A204.1 (cell line): ENCODE measurements around the gene BEAN1.

Experiments
- FAIRE-seq: peaks from 2 replicates; lab custom pipeline; 2012; peaks lifted over from hg19 to GRCh38; lab: Jason Lieb, UNC

The BEAN1 gene

DNA sequence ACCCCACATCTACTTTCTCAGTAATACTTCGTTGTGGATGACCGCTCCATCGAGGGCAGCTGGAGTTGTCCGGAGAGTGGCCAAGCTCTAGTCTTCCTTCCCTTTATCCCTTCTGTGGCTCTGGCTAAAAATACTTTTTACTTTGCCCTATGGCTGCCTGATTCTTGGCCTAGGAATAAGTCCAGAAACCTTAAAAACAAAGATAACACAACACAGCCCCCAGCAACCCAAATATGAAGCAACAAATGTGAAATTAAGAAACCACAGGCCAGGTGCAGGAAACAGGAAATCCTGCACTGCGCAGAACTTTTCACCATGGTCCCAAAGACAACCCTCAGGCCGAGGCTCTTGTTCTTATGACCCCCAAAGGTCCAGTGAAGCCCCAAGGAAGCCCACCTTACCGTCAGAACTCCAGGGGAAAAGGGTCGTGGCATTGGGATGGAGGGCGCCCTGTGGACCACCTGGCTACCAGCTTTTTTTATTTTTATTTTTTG lies 96.8 kb downstream of the BEAN1 start:
- FAIRE-seq, result no peak

DNA sequence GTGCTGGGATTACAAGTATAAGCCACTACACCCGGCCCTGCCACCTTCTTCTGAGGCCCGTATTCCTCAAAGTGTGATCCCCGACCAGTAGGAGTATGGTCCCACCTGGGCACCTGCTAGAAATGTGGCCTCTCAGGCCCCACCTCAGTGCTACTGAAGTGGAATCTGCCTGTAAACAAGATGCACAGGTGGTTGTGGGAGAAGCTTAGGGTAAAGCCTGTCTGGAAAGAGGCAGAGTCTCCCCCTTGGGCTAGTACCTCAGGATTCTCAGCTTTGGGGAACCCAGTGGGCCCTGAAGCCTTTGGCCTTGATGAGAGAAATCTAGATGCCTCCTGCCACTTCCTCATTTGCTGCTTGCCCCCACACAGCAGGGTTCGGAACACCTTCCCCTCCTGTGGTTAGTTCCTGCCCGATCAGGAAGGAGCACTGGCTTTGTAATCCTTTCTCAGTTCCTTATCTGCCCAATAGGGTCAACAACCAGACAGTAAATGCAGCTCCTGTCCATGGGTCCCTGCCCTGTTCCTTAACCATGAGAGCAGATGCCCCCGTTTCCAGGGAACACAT lies 97.6 kb downstream of the BEAN1 start:
- FAIRE-seq, result no peak

DNA sequence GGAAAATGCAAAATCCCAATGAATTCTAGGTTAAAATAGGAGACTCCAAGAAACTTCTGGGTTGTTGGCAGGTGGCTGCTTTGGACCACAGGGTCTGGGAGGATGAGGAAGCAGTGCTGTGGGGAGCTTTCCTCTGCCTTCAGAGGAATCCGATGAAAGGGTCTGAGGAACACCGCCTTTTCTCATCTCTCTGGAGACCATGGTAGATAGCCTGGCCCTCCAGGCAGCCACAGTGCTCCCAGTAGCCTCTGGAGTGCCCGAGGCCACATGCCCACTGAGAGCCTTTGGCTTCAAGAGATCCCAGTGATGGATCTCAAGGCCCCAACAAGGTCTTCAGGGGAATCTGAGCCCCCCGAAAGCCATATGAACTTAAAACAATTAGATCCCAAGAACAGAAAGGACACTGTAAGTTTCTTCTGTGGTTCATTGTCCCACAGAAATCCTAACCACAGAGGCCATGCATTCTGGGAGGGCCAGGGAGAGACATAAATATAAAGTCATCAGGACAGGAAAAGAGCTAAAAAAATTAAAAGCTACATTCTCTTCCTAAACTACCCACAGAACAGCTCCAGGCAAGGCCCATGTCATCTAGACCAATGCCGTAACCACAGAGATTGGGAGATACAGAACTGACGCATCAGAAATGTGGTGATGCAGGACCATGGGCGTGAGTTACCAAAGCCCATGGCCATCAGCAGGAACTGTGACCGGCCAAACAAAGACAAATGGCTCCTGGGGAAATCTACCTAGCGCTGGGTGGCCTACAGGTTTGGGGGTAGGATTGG lies 98.5 kb downstream of the BEAN1 start:
- FAIRE-seq, result no peak

DNA sequence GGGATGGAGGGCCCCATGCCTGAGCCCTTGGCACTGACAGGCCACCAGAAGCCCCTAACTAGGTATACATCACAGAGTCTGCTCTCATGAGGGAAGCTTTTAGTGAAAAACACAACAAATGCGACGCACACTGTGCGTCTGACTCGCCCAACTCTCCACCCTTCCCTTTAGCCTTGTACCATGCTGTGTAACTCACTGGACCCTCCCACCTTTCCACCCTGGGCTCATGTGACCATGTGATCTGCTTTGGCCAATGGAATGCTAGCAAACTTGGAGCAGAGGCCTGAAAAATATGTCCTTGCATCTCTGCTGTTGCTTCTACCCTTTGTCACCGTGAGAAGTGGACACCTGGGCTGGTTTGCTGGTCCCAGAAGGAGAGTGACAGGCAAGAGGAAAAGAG lies 101.2 kb downstream of the BEAN1 start:
- no peak for FAIRE-seq

DNA sequence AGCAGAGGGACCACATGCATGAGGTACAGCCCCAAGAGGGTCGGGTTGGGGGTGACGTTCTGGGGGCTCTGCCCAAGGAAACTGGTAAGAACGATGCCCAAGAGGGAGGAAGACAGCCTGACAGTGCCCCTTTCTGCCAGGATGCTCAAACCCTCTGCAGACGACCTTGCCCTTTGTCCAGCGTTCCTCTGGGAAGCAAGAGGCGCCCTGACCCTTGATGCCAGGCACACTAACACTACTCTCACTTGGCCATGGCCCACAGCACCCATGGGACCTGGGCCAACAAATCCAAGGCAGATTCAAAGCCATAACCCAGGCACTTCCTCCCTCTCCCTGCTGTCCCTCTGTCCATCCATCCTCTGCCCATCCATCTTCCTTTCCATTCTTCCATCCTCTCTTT lies 102.4 kb downstream of the BEAN1 start:
- FAIRE-seq, result no peak
